Measurements from ENCODE around the gene APBB1IP.
"Not testable (repeated sequence)": the region's sequence is repeated elsewhere in the genome, so short reads cannot be mapped to it uniquely, and the experiment has no call there.

APBB1IP gene

GRCh38 chr10:26441491-26442214 is 3.5 kb downstream of the APBB1IP start:
- no peak for FAIRE-seq

- FAIRE-seq: no peak
These were observed 7.4 kb downstream of the APBB1IP start for GRCh38 chr10:26445411-26446031.

GRCh38 chr10:26446258-26446657 is 8.1 kb downstream of the APBB1IP start:
- FAIRE-seq: no peak

- FAIRE-seq: no peak
These were observed 10.2 kb downstream of the APBB1IP start for GRCh38 chr10:26448292-26448691.

- no peak for FAIRE-seq
These were observed 10.7 kb downstream of the APBB1IP start for GRCh38 chr10:26448706-26449435.

GRCh38 chr10:26449726-26450125 is 11.6 kb downstream of the APBB1IP start:
- FAIRE-seq: no peak

- no peak for FAIRE-seq
These were observed 13.8 kb downstream of the APBB1IP start for GRCh38 chr10:26451903-26452302.

GRCh38 chr10:26453850-26454249 is 15.7 kb downstream of the APBB1IP start:
- no peak for FAIRE-seq

GRCh38 chr10:26454891-26455290 is 16.8 kb downstream of the APBB1IP start:
- no peak for FAIRE-seq

GRCh38 chr10:26455567-26456315 is 17.6 kb downstream of the APBB1IP start:
- no peak for FAIRE-seq

GRCh38 chr10:26457088-26457487 is 18.9 kb downstream of the APBB1IP start:
- no peak for FAIRE-seq

GRCh38 chr10:26460736-26461135 is 22.6 kb downstream of the APBB1IP start:
- no peak for FAIRE-seq

GRCh38 chr10:26463986-26464385 is 25.8 kb downstream of the APBB1IP start:
- no peak for FAIRE-seq

- FAIRE-seq: no peak
These were observed 26.6 kb downstream of the APBB1IP start for GRCh38 chr10:26464632-26465280.

GRCh38 chr10:26466531-26466930 is 28.4 kb downstream of the APBB1IP start:
- FAIRE-seq: not testable (repeated sequence)

- no peak for FAIRE-seq
These were observed 29.5 kb downstream of the APBB1IP start for GRCh38 chr10:26467639-26468038.

- no peak for FAIRE-seq
These were observed 30.1 kb downstream of the APBB1IP start for GRCh38 chr10:26468291-26468690.

- FAIRE-seq: no peak
These were observed 30.6 kb downstream of the APBB1IP start for GRCh38 chr10:26468700-26469099.

- FAIRE-seq: no peak
These were observed 34.3 kb downstream of the APBB1IP start for GRCh38 chr10:26472492-26472778.

GRCh38 chr10:26474026-26474425 is 35.9 kb downstream of the APBB1IP start:
- FAIRE-seq: no peak

- not testable (repeated sequence) for FAIRE-seq
These were observed 36.7 kb downstream of the APBB1IP start for GRCh38 chr10:26474845-26475244.

GRCh38 chr10:26475386-26475785 is 37.2 kb downstream of the APBB1IP start:
- no peak for FAIRE-seq

GRCh38 chr10:26477501-26477900 is 39.4 kb downstream of the APBB1IP start:
- no peak for FAIRE-seq
